Ishikawa (cell line): Measurements from ENCODE around the gene MICAL3.

Experiments
- CREB1 ChIP-seq: IDR thresholded peaks from 2 replicates; pipeline ENCODE4 v1.6.1; 2012; ENCODE audit warnings: low read depth
- EGR1 ChIP-seq: IDR thresholded peaks from 2 replicates; pipeline ENCODE4 v1.6.1; 2012
- EP300 ChIP-seq: IDR thresholded peaks from 2 replicates; pipeline ENCODE4 v1.6.1; 2012; ENCODE audit warnings: borderline replicate concordance
- TAF1 ChIP-seq: IDR thresholded peaks from 2 replicates; pipeline ENCODE4 v1.6.1; 2012; ENCODE audit warnings: low read depth, mild to moderate bottlenecking
- TF ChIP-seq, protein P1 (sequence below): IDR thresholded peaks from 2 replicates; pipeline ENCODE4 v1.6.1; 2012; ENCODE audit warnings: low read depth, mild to moderate bottlenecking
- TF ChIP-seq, protein P2 (sequence below): IDR thresholded peaks from 2 replicates; pipeline ENCODE4 v1.6.1; 2012

DNA sequence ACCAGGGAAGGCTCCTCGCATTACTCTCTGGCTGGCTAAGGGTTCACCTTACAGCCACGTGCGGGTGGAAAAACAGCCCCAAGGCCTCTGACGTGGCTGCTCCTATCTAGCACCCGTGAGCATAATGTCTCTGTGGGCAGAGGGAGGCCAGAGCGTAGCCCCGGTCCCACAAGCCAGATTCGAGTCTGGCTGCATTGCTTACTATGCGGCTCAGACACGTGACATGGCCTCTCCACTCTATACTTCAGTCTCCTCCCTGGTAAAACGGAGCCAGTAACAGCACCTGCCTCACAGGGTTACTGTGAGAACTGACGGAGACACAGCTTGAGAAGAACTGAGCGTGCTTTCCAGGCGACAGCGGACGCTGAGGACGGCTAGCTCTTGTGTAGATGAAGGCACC, 144.3 kb downstream of the MICAL3 start:
- no peak for TF ChIP-seq CREB1
- TF ChIP-seq EP300, result no peak
- no peak for TF ChIP-seq TAF1
- TF ChIP-seq, protein P1, sequence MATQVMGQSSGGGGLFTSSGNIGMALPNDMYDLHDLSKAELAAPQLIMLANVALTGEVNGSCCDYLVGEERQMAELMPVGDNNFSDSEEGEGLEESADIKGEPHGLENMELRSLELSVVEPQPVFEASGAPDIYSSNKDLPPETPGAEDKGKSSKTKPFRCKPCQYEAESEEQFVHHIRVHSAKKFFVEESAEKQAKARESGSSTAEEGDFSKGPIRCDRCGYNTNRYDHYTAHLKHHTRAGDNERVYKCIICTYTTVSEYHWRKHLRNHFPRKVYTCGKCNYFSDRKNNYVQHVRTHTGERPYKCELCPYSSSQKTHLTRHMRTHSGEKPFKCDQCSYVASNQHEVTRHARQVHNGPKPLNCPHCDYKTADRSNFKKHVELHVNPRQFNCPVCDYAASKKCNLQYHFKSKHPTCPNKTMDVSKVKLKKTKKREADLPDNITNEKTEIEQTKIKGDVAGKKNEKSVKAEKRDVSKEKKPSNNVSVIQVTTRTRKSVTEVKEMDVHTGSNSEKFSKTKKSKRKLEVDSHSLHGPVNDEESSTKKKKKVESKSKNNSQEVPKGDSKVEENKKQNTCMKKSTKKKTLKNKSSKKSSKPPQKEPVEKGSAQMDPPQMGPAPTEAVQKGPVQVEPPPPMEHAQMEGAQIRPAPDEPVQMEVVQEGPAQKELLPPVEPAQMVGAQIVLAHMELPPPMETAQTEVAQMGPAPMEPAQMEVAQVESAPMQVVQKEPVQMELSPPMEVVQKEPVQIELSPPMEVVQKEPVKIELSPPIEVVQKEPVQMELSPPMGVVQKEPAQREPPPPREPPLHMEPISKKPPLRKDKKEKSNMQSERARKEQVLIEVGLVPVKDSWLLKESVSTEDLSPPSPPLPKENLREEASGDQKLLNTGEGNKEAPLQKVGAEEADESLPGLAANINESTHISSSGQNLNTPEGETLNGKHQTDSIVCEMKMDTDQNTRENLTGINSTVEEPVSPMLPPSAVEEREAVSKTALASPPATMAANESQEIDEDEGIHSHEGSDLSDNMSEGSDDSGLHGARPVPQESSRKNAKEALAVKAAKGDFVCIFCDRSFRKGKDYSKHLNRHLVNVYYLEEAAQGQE, result no peak
- TF ChIP-seq EGR1, result no peak
- TF ChIP-seq, protein P2, sequence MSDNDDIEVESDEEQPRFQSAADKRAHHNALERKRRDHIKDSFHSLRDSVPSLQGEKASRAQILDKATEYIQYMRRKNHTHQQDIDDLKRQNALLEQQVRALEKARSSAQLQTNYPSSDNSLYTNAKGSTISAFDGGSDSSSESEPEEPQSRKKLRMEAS, result no peak
